Measurements from ENCODE around the gene KRTAP10-7. TPM values are rescaled to one million over a fixed set of nuclear protein-coding genes. Genes with fewer than 3 reads are reported as not detected.

Gene KRTAP10-7
- total and polyA plus RNA-seq, 9 of the 15 experiments (the other 6 are each of a cell fraction or from before 2014, with no cell fraction given) = not detected

- Histone ChIP-seq H4K20me1 (replicated peaks; ENCODE audit: control insufficient read depth, insufficient read depth, low read length) (no peaks in the 10 kb centered on the region), H3K4me2 (ENCODE audit: insufficient read depth, low read length) (no peak overlapping the region), H3K9me3 (replicated peaks; ENCODE audit: control insufficient read depth, insufficient read depth, low read depth, low read length) (peaks cover 5% of the 10 kb centered on the region; the same call in 1 of the 2 replicates), H3K9ac (ENCODE audit: insufficient read depth in 1 of 2, low read depth in 2 of 2, low read length in 2 of 2) (no peak overlapping the region), H3K4me1 (replicated peaks in 1 of 2; ENCODE audit: control insufficient read depth in 2 of 2, insufficient read depth in 2 of 2, low read length in 2 of 2) (no peaks in the 10 kb centered on the region), H3K4me3 (no peak overlapping the region), H3K36me3 (ENCODE audit: control insufficient read depth, insufficient read depth, low read length) (no peaks in the 10 kb centered on the region), H2AFZ (ENCODE audit: low read depth, low read length) (no peak overlapping the region), H3K27ac (ENCODE audit: extremely low read depth, low read depth, low read length) (no peak overlapping the region), H3K9me1 (ENCODE audit: control insufficient read depth, insufficient read depth, low read length) (no peaks in the 10 kb centered on the region), H3K27me3 (ENCODE audit: control insufficient read depth in 2 of 2, insufficient read depth in 2 of 2, low read length in 2 of 2) (peaks cover 0 to 6% of the 10 kb centered on the region in 2 experiments; a peak in 1 of 5 replicates), H3K79me2 (ENCODE audit: control insufficient read depth, insufficient read depth, low read length) (no peaks in the 10 kb centered on the region)
- CTCF ChIA-PET (ENCODE audit: low intra/inter-chr PET ratio) = no interaction called here
- FAIRE-seq = no peak
- POLR2A ChIA-PET = interaction anchor here (0.7 kb wide), 1 partner anchor 113 kb away, joined by 3 read pairs; no protein-coding TSS in a partner anchor
- ATAC-seq = no peak
- in situ Hi-C loops (cut with MboI) = no loop called here
- BruUV-seq (replicated peaks) = no TSS peak
- intact Hi-C loops (cut with micrococcal nuclease) = no loop called here
- WGBS (ENCODE audit: insufficient coverage, low coverage, missing lambda C conversion rate) = 21% methylated on average over 2 of the region's 2 CpGs
- DNase-seq (ENCODE audit: extremely low read depth in 1 of 4, low spot score in 3 of 4) = no peak
- TF ChIP-seq NR2C1 (IDR thresholded peaks at IDR 0.05) = no peak
- TF ChIP-seq NR2C1 (tag; IDR thresholded peaks at IDR 0.05) = no peak
- TF ChIP-seq, protein P1, sequence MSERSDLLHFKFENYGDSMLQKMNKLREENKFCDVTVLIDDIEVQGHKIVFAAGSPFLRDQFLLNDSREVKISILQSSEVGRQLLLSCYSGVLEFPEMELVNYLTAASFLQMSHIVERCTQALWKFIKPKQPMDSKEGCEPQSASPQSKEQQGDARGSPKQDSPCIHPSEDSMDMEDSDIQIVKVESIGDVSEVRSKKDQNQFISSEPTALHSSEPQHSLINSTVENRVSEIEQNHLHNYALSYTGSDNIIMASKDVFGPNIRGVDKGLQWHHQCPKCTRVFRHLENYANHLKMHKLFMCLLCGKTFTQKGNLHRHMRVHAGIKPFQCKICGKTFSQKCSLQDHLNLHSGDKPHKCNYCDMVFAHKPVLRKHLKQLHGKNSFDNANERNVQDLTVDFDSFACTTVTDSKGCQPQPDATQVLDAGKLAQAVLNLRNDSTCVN (CRISPR knock-in tag; IDR thresholded peaks at IDR 0.05) = no peak
- no peak for TF ChIP-seq MNT (conservative IDR thresholded peaks at IDR 0.05)
- no peak for TF ChIP-seq SRSF1 (IDR thresholded peaks at IDR 0.05; ENCODE audit: low read depth, low read length)
- TF ChIP-seq CREBBP (IDR thresholded peaks at IDR 0.05; ENCODE audit: low read depth, low read length) = no peak
- no peak for TF ChIP-seq CTCF (IDR thresholded peaks at IDR 0.05 in 2 of 3, conservative IDR thresholded peaks at IDR 0.05 in 1 of 3; ENCODE audit: insufficient read depth in 2 of 3, low read depth in 1 of 3, low read length in 3 of 3)
These were observed 30.0 kb downstream of the KRTAP10-7 start for GRCh38 chr21:44630440-44630839.
